Choroid plexus epithelial cell (primary cell): Measurements from ENCODE around the gene CLRN1.

Source experiments
- DNase-seq: peaks from one replicate; pipeline ENCODE4 v3.0.0-alpha.2; 2010; ENCODE audit warnings: low read depth
- H3K4me3 ChIP-seq: 2 replicates; pipeline ENCODE4 v1.5.1; 2011; ENCODE audit warnings: low read depth, mild to moderate bottlenecking, control low read depth, low read length, moderate library complexity
- TF ChIP-seq, protein P1 (sequence below): conservative IDR thresholded peaks from 2 replicates; pipeline ENCODE4 v1.5.1; 2011; ENCODE audit warnings: low read depth, mild to moderate bottlenecking, control low read depth, inconsistent platforms, low read length, moderate library complexity

CLRN1 gene

DNA sequence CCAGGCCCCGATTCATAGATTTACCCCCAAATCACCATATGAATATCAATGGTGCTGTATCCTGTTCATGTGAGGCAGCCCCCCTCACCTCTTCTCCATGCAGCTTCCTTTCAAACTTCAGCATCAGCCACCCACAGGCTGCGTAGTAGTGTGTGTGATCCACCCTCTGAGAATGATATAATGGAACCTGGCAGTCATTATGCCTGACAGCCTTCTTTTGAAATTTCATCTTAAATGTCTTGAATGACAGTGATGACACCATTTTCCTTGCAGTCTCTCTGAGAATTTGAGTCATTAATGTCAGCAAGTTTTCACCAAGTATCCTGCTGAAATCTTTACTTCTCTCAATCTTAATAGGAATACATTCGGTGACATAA is 3.5 kb upstream of the CLRN1 start:
- TF ChIP-seq, protein P1, sequence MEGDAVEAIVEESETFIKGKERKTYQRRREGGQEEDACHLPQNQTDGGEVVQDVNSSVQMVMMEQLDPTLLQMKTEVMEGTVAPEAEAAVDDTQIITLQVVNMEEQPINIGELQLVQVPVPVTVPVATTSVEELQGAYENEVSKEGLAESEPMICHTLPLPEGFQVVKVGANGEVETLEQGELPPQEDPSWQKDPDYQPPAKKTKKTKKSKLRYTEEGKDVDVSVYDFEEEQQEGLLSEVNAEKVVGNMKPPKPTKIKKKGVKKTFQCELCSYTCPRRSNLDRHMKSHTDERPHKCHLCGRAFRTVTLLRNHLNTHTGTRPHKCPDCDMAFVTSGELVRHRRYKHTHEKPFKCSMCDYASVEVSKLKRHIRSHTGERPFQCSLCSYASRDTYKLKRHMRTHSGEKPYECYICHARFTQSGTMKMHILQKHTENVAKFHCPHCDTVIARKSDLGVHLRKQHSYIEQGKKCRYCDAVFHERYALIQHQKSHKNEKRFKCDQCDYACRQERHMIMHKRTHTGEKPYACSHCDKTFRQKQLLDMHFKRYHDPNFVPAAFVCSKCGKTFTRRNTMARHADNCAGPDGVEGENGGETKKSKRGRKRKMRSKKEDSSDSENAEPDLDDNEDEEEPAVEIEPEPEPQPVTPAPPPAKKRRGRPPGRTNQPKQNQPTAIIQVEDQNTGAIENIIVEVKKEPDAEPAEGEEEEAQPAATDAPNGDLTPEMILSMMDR, result no peak

DNA sequence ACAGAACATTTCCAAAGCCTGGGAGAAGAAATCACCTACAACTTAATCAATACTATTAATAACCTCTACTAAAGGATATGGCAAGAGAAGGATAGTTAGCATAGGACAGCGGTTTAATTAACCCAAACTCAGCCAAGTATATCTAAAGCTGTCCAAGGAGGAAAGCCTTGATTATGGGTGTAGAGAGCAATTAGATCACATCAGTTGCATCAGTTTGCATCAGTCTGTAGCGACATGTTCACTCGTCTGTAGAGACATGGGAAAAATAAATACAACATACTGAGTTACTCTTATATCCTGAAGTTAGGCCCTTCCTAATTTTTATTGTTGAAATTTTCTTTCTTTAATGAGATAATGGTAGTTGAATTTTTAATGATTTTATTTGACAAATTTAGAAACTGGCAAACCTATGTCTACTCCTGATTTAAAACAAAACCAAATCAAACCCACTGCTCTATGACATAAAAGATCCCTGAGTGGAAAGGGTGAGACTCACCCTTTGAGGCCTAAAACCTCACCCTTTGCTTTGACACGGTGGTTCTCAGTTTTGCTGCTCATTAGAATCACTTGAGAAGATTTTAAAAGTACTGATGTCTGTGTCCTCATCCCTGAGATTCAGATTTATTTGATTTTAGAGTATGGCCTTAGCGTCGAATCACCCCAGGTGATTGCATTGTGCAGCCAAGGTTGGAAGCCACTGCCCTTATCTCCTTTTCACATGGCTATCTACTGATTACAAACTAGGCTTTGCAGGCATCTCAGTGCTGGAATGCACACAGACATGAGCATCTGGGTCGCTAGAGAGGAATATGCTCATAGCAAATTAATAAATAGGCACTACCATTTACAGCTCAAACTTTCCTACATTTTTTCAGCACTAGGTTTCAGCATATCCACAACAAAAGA is 2.8 kb upstream of the CLRN1 start:
- DNase-seq, result no peak
- TF ChIP-seq, protein P1, result no peak
- H3K4me3 ChIP-seq, result no peak overlapping the region

More for the DNA sequence above, 3.5 kb upstream of the CLRN1 start:
- H3K4me3 ChIP-seq, result no peak overlapping the region
- DNase-seq, result no peak

DNA sequence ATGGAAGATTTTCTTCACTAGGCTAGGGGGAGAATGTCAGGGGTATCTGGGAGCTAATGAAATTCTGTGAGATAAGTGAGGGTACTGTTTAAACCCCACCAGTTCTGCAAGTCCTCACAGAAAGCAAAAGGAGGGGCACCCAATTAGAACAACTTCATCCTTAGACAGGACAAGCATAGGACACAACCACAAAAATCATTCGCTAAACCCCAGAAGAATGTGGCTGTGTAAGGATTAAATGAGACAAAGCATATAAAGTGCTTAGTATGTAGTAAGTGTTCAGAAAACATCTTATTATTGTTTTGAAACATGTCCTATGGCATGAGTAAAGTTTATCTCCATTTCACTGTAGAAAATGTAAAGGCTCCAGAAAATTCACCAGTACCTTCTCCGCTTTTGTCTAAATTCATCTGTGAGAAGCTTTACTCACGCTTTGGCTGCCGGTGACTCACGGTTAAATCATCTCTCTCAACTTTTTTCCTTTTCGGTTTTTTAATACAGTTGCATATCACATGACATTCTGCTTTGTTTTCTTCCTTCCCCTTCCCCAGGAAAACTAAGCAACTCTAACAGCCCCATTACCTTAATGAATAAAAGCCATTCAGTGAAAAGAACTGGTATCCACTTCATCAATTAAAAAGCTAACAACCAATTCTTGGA is 1.7 kb downstream of the CLRN1 start:
- no peak overlapping the region for H3K4me3 ChIP-seq
- DNase-seq, result peak; percentile 77
- TF ChIP-seq, protein P1, result no peak

DNA sequence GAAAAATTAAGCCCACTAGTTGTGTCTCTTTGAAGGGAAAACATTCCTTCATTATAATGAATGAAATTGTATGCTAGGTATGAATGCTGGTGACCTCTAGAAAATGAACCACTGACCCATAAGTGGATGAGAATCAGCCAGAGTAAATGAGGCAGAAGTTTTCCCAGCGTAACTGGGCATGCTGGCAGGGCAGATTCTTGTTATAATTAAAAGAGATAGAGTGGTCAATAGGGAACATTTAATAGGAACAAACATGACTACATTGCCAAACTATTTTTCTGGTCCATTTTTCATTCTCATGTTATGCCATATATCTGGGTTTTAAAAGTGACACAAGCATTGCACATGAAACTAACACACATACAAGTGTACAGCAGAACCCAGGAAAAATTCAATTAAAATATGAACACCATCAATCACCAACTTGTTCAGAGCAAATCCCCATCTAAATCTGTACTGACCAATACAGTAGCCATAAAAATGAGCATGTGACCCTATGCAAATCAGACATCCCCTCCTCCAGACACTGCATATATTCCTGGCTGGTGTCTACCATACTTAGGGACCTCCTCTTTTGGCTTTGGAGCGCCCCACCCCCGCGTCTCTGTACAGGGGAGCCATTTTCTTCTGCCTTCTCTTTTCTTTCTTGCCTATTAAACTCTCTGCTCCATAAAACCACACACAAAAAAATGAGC is 4.0 kb downstream of the CLRN1 start:
- TF ChIP-seq, protein P1, result no peak
- no peak overlapping the region for H3K4me3 ChIP-seq
- no peak for DNase-seq

DNA sequence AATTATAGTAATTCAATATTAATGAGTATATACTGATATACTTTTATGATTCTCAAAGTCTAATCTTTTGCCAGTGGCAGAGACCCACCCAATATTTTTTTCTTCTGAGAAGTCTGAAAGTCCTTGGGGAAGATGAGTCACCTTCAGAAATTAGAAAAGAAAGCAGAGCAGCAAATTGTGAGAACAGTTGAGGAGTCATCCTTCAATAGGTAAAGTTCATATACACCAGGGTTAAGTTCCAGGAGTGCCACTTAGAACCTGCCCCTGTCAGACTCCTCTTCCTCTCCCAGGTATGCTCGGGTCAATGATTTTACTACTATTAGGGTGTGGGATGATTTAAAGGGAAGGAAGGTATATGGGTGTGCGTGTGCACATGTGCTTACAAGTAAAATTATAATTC is 7.1 kb downstream of the CLRN1 start:
- H3K4me3 ChIP-seq, result no peak overlapping the region
- TF ChIP-seq, protein P1, result no peak
- DNase-seq, result no peak

DNA sequence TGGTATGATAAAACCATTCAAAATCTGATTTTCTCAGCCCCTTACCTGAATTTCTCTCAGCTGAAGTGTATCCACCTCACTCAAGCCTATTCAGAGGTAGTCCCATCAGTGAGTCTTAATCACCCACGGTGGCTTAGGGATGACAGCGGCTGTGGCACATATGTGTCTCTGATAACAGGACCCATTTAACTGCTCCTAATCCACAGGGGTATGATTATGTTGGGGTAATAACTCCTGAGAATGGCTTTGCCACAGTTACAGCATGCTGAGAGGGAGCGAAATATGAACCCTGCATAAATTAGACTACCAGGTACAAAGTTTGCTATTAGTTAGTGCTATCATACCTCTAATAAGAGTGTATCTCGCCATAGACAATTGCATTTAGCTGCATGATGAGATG is 10.6 kb downstream of the CLRN1 start:
- DNase-seq, result no peak
- TF ChIP-seq, protein P1, result no peak
- H3K4me3 ChIP-seq, result no peak overlapping the region
